Sigmoid colon (tissue), 7 donors: ENCODE measurements around the gene UROC1. TPM values are rescaled to one million over a fixed set of nuclear protein-coding genes. Genes with fewer than 3 reads are reported as not detected.

Source experiments
- DNase-seq: peaks from one replicate; pipeline ENCODE4 v3.0.0-alpha.2; 2019
- H3K27ac ChIP-seq, 4 donors: fragments of 200-600 bp; sonication (generic); one replicate each; pipeline ENCODE4 v1.5.1; 2016 to 2019; ENCODE audit warnings: mild to moderate bottlenecking in 1 of 4
- H3K27me3 ChIP-seq, 3 donors: fragments of 200-600 bp; sonication (generic); one replicate each; pipeline ENCODE4 v1.5.1; 2019; ENCODE audit warnings: mild to moderate bottlenecking in 1 of 3
- H3K36me3 ChIP-seq, 4 donors: fragments of 200-600 bp; sonication (generic); one replicate each; pipeline ENCODE4 v1.5.1; 2016 to 2019
- H3K4me1 ChIP-seq, 4 donors: fragments of 200-600 bp; sonication (generic); one replicate each; pipeline ENCODE4 v1.5.1; 2017 to 2019
- H3K4me3 ChIP-seq, 4 donors: fragments of 200-600 bp; sonication (generic); one replicate each; pipeline ENCODE4 v1.5.1; 2017 to 2019; ENCODE audit warnings: mild to moderate bottlenecking in 2 of 4, moderate library complexity in 1 of 4
- H3K9me3 ChIP-seq, 4 donors: fragments of 200-600 bp in 3 of 4; sonication (generic) in 3 of 4; one replicate each; pipeline versions ENCODE4 v1.5.1 to v1.6.1; 2013 to 2019
- EP300 ChIP-seq, 4 donors: sonication (generic); formaldehyde crosslinking; IDR thresholded peaks; one replicate each; pipeline ENCODE4 v1.6.1; 2017; ENCODE audit warnings: antibody characterized with exemption in 4 of 4
- POLR2A ChIP-seq, 2 donors: fragments of 450-650 bp; IDR thresholded peaks; one replicate each; pipeline ENCODE4 v1.6.1; 2016; ENCODE audit warnings: antibody characterized with exemption in 2 of 2, mild to moderate bottlenecking in 2 of 2, moderate library complexity in 2 of 2
- POLR2AphosphoS5 ChIP-seq, 4 donors: sonication (generic); formaldehyde crosslinking; IDR thresholded peaks; one replicate each; pipeline ENCODE4 v1.6.1; 2017; ENCODE audit warnings: antibody characterized with exemption in 4 of 4
- WGBS, 2 donors: extraction: QIAGEN DNeasy Blood & Tissue Kit; methylation state at CpG; one replicate each; pipeline ENCODE4 v1.1.7; 2013; 5-methylcytosine and 5-hydroxymethylcytosine counted together
- intact Hi-C: fragments of 100-400 bp; cut with DNase I; formaldehyde crosslinking; loops from one replicate; pipeline ENCODE4 v1.15.1; 2023
- polyA plus RNA-seq, 3 donors: library from polyadenylated mRNA; stranded (reverse); fragments of 200-250 nt; gene quantifications; one replicate each; pipeline ENCODE4 v1.2.3, GENCODE V29; 2013
- total RNA-seq, 4 donors: library from RNA; depleted of rRNA; stranded (reverse); fragments of >200 nt; gene quantifications; one replicate each; pipeline ENCODE4 v1.1.0, GENCODE V29; 2016
- TF ChIP-seq, protein P1 (sequence below), 4 experiments: fragments of 450-650 bp in 3 of 4; fragments of 200-600 bp in 1 of 4; IDR thresholded peaks; one replicate each; pipeline ENCODE4 v1.5.1; 2016 to 2019; ENCODE audit warnings: antibody characterized with exemption in 4 of 4, mild to moderate bottlenecking in 3 of 4, moderate library complexity in 2 of 4
- donor health status: healthy with polysubstance abuse.
- donor health status: Bipolar disorder and iron deficiency.
- donor health status: healthy.

UROC1 gene
- total and polyA plus RNA-seq, 7 donors: 0.03 TPM; not detected in 6

DNA sequence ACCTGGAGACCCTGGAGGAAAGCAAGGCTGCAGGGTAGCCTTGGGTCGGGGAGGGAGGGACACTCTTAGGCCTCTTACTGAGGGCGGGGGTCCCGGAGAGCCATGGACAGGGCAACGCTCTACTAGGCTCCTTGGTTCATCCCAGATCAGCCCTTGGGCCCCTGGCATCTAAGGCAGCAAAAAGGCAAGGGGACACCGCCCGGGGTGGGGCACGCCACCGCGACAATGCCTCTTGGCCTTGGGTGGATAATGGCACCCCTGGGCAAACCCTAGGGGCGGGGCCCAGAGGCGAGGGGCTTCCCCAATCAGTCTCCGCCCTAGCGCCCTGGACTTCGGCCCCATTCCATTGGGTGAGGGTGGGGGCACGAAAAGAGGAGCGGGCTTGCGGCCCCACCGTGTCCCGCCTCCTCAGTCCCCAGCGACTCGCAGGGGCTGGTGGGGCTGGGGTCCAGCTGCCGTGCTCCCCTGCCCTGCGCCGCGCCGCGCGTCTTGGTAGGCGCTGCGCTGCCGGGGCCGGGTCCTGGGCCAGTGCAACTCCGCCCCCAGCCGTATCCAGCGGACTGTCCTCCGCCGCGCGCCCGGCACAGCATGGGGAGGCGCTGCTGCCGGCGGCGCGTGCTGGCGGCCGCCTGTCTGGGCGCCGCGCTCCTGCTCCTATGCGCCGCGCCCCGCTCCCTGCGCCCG, 6.3 kb upstream of the UROC1 start, which contains the start of gene CHST13:
Gene CHST13 (plus strand): TSS at position 411 of the 684 bp plus-strand sequence. CDS start 178 bp downstream, at position 589.
- Histone ChIP-seq H3K27ac (no peak within 1 kb of the TSS), H3K4me1 (peaks cover 0 to 15% (median 13%) of the 10 kb centered on the region in 4 donors), H3K9me3 (no peaks in the 10 kb centered on the region), H3K36me3 (no peaks in the 10 kb centered on the region), H3K4me3 (peak within 1 kb of the TSS in 3 of 4 donors; percentile 34 to 43 (median 43)), H3K27me3 (peaks cover 8 to 34% (median 15%) of the 10 kb centered on the region in 3 donors)
- 3 to 6% methylated on average over 56 of the region's 56 CpGs for WGBS, 2 donors
- TF ChIP-seq POLR2A (IDR thresholded peaks at IDR 0.05): no peak
- TF ChIP-seq POLR2AphosphoS5 (IDR thresholded peaks at IDR 0.05): no peak
- TF ChIP-seq, protein P1, sequence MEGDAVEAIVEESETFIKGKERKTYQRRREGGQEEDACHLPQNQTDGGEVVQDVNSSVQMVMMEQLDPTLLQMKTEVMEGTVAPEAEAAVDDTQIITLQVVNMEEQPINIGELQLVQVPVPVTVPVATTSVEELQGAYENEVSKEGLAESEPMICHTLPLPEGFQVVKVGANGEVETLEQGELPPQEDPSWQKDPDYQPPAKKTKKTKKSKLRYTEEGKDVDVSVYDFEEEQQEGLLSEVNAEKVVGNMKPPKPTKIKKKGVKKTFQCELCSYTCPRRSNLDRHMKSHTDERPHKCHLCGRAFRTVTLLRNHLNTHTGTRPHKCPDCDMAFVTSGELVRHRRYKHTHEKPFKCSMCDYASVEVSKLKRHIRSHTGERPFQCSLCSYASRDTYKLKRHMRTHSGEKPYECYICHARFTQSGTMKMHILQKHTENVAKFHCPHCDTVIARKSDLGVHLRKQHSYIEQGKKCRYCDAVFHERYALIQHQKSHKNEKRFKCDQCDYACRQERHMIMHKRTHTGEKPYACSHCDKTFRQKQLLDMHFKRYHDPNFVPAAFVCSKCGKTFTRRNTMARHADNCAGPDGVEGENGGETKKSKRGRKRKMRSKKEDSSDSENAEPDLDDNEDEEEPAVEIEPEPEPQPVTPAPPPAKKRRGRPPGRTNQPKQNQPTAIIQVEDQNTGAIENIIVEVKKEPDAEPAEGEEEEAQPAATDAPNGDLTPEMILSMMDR (IDR thresholded peaks at IDR 0.05): no peak
- no peak for TF ChIP-seq EP300 (IDR thresholded peaks at IDR 0.05)
- DNase-seq: peak; percentile 67
- intact Hi-C loops: loop anchor here (10.0 kb wide), 2 partner anchors 131 to 1021 kb away; partner anchors contain the start of gene TXNRD3

DNA sequence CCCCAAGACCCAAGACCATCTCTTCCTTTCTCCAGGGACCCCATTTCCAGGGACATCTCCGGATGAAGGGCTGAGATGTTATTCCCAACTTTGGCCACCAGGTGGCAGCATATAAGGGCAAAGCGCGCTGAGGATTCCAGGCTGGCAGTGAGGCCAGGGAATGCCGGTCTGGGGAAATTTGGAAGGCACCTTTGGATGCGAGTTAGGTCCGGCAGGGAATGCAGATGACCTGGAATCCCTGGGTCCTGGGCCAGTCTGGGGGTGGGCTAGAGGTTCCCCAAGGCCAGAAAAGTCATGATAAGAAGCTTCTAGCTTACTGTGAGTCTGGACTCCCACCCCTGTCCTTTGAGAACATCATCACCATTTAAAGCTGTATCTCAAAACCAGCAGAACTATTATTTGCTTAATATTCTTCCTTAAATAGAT, 4.8 kb upstream of the UROC1 start:
- intact Hi-C loops: loop anchor here (10.0 kb wide), 2 partner anchors 132 to 1022 kb away; partner anchors contain the start of gene TXNRD3
- Histone ChIP-seq H3K4me1 (peaks cover 0 to 15% (median 13%) of the 10 kb centered on the region in 4 donors), H3K9me3 (no peaks in the 10 kb centered on the region), H3K27me3 (peaks cover 8 to 41% (median 15%) of the 10 kb centered on the region in 3 donors), H3K4me3 (no peak overlapping the region), H3K36me3 (no peaks in the 10 kb centered on the region), H3K27ac (no peak overlapping the region)
- 1% methylated on average over 6 of the region's 6 CpGs for WGBS, 2 donors
- peak; percentile 71 for DNase-seq
- TF ChIP-seq EP300 (IDR thresholded peaks at IDR 0.05) (no peak), POLR2AphosphoS5 (IDR thresholded peaks at IDR 0.05) (no peak)
- TF ChIP-seq, protein P1 (IDR thresholded peaks at IDR 0.05): peak; percentile 32 to 92 (median 82)

DNA sequence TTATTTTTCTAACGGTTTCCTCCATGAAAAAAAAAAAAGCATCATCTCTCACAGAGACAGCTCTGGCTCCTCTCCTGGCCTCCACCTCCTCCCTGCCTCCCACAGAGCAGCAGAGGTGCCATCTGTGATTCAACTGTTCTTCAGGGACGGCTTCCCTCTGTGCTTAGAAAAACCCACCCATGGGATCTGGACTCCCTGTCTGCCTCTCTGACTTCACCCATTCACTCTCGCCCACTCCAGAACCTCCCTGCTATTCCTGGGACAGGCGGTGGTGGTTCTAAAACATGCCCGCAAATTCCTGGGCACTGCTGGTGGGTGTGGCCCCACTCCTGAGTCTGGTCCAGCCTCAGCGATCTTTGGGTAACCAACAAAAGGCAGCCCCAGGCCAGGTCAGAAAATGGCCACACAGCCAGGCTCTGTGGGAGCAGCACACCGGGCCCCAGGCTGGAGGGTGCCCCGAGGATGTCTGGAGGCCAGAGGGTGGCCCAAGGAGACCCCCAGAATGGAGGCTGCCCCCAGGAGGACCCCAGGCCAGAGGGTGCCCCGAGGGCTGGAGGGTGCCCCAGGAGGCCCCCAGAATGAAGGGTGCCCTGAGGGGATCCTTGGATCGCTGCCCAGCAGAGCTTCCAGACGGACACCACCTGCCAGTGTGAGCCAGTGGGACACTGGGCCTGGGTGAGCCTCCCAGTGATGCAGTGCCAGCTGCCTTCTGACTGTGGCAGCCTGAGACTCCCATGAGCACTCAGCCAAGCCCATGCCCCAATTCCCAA, 3.7 kb upstream of the UROC1 start:
- no peak overlapping the region for H3K4me3 ChIP-seq
- intact Hi-C loops: loop anchor here (10.0 kb wide), 2 partner anchors 133 to 1023 kb away; partner anchors contain the start of gene TXNRD3
- no peaks in the 10 kb centered on the region for H3K9me3 ChIP-seq
- no peak overlapping the region for H3K27ac ChIP-seq
- WGBS, 2 donors: 71 to 85% methylated on average over 11 of the region's 11 CpGs
- H3K4me1 ChIP-seq: peaks cover 0 to 15% (median 13%) of the 10 kb centered on the region in 4 donors
- no peak for TF ChIP-seq EP300 (IDR thresholded peaks at IDR 0.05)
- TF ChIP-seq, protein P1 (IDR thresholded peaks at IDR 0.05): no peak
- no peak for TF ChIP-seq POLR2A (IDR thresholded peaks at IDR 0.05)
- TF ChIP-seq POLR2AphosphoS5 (IDR thresholded peaks at IDR 0.05): no peak
- H3K27me3 ChIP-seq: peaks cover 8 to 42% (median 15%) of the 10 kb centered on the region in 3 donors
- DNase-seq: peak; percentile 60
- H3K36me3 ChIP-seq: no peaks in the 10 kb centered on the region

DNA sequence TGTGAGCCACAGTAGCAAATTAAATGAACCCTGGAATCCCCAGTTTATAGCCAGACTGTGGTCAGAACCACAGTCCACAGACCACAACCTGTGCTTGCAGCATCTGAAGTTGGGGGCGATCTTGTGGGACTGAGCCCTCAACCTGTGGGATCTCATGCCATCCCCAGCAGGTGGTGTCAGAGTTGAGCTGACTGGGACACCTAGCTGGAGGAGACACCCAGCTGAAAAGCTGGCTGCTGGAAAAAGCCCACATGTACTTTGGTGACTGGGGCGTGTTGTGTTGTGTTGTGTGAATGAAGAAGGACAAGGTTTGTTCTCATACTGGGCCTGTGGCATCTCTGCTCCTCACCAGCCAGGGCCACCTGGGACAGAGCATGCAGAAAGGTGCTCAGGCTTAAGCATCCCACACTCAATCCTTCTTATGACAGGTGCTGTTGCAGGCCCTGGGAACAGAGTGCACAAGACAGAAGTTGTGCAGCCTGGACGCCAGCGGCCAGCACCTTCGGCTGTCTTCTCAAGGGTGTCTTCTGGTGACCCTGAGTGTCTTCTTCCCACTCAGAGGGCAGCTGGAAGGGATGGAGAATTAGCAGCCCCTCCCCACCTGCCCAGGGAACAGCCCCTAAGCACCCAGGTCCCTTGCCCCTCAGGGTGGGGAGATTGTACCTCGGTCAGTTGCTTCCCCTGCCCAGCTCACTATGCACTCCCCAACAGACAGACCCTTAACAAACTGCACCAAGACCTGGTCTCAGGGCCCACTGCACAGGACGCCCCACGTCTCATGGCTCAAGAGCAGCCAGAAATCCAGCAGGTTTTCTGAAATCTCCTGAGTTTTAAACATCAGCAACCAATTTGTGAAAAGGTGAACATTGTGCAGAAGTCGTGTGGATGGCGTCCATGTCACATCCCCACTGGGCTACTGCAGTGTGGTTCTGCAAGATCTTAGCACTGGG, 2.2 kb upstream of the UROC1 start:
- Histone ChIP-seq H3K36me3 (no peaks in the 10 kb centered on the region), H3K27ac (no peak overlapping the region), H3K27me3 (peaks cover 6 to 29% (median 15%) of the 10 kb centered on the region in 3 donors), H3K4me3 (no peak overlapping the region), H3K9me3 (no peaks in the 10 kb centered on the region), H3K4me1 (peaks cover 0 to 13% (median 12%) of the 10 kb centered on the region in 4 donors)
- DNase-seq: peak; percentile 28
- intact Hi-C loops: loop anchor here (10.0 kb wide), 2 partner anchors 135 to 1025 kb away; partner anchors contain the start of gene TXNRD3
- TF ChIP-seq, protein P1 (IDR thresholded peaks at IDR 0.05): no peak
- TF ChIP-seq POLR2AphosphoS5 (IDR thresholded peaks at IDR 0.05) (no peak), EP300 (IDR thresholded peaks at IDR 0.05) (no peak), POLR2A (IDR thresholded peaks at IDR 0.05) (no peak)
- 85% methylated on average over 10 of the region's 10 CpGs for WGBS, 2 donors
